Measurements from ENCODE around the gene CYP8B1.

The CYP8B1 gene, protein sequence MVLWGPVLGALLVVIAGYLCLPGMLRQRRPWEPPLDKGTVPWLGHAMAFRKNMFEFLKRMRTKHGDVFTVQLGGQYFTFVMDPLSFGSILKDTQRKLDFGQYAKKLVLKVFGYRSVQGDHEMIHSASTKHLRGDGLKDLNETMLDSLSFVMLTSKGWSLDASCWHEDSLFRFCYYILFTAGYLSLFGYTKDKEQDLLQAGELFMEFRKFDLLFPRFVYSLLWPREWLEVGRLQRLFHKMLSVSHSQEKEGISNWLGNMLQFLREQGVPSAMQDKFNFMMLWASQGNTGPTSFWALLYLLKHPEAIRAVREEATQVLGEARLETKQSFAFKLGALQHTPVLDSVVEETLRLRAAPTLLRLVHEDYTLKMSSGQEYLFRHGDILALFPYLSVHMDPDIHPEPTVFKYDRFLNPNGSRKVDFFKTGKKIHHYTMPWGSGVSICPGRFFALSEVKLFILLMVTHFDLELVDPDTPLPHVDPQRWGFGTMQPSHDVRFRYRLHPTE

GRCh38 chr3:42875325-42876151 is at the start of gene CYP8B1:
TSS of gene CYP8B1 (minus strand) at chr3:42875879. CDS start at chr3:42875816, 63 bp downstream.
- FAIRE-seq = no peak
- no peak for TF ChIP-seq CTCF (IDR thresholded peaks at IDR 0.05; ENCODE audit: insufficient read depth, missing control alignments)
- DNase-seq (ENCODE audit: insufficient read length, low spot score) = no peak

DNA sequence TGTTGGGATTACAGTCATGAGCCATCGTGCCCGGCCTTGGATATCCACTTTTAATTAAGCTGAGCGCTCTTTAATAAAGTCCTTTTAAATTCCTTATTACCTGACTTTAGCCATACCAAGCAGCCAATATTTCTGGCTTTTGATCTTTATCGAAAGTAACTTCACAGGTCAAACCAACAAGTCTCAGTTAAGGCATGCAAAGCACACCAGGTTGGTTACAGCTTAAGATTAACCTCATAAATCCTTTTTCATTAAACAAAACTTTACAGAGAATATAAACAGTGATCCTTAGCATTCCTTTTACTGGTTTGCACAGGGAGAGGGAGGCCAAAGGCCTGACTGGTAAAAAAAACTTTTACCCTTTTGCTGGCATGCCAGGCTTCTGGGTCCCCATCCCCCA is 47.9 kb upstream of the CYP8B1 start:
- no peak for TF ChIP-seq CTCF (IDR thresholded peaks at IDR 0.05; ENCODE audit: insufficient read depth, missing control alignments)
- no peak for DNase-seq (ENCODE audit: insufficient read length, low spot score)
- no peak for FAIRE-seq

DNA sequence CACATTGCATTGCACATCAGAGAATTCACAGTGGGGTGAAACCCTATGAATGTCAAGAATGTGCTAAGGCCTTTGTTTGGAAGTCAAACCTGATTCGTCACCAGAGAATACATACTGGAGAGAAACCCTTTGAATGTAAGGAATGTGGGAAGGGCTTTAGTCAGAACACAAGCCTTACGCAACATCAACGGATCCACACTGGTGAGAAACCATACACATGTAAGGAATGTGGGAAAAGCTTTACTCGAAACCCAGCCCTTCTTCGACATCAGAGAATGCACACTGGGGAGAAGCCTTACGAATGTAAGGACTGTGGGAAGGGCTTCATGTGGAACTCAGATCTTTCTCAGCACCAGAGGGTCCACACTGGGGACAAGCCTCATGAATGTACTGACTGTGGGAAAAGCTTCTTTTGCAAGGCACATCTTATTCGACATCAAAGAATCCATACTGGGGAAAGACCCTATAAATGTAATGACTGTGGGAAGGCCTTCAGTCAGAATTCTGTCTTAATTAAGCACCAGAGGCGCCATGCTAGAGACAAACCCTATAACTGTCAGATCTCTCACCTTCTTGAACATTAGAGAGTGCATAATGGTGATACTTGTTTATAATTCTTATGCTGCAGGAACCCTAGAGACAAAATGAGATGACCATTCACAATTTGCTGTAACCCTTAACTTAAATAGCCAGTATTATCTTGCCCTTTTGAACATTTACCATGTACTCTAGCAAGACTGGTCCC is 39.3 kb upstream of the CYP8B1 start:
- DNase-seq (ENCODE audit: insufficient read length, low spot score) (no peak), FAIRE-seq (no peak)
- TF ChIP-seq CTCF (IDR thresholded peaks at IDR 0.05; ENCODE audit: insufficient read depth, missing control alignments) = no peak

DNA sequence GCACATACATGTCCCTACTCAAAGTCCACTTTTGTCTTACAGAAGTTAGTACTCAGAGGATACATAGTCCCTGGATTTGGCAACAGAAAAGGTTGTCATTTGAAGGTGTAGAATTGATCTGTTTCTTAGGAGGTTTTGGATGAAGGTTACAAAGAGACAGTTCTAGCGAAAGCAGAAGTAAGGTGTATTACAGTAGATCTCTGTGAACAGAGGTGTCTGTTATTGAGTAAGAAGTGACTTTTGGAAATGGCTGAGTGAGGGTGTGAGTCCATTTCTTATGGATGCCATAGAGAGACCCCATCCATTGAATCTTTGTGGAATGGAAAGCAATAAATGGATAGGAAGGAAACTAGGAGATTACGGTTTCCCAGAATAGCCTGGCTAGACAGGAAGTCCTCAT is 35.9 kb upstream of the CYP8B1 start:
- no peak for TF ChIP-seq CTCF (IDR thresholded peaks at IDR 0.05; ENCODE audit: insufficient read depth, missing control alignments)
- FAIRE-seq (no peak), DNase-seq (ENCODE audit: insufficient read length, low spot score) (no peak)

DNA sequence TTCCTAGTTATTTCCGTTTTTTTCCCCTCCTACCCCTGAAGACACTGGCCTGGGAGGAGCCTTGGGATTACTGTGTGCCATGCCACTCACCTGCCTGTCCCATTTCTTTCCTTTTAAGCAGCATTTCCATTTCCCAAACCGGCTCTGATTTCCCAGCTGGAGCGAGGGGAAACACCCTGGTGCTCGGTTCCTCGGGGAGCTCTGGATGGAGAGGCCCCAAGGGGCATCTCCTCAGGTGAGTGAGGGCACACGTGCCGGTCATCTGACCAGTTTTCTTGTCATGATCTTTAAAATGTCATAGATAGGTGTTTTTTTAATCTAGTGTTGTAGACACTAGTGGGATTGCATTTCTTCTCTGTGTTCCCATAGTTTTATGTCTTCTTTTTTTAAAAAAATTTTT is 33.0 kb upstream of the CYP8B1 start:
- no peak for TF ChIP-seq CTCF (IDR thresholded peaks at IDR 0.05; ENCODE audit: insufficient read depth, missing control alignments)
- FAIRE-seq = no peak
- no peak for DNase-seq (ENCODE audit: insufficient read length, low spot score)

DNA sequence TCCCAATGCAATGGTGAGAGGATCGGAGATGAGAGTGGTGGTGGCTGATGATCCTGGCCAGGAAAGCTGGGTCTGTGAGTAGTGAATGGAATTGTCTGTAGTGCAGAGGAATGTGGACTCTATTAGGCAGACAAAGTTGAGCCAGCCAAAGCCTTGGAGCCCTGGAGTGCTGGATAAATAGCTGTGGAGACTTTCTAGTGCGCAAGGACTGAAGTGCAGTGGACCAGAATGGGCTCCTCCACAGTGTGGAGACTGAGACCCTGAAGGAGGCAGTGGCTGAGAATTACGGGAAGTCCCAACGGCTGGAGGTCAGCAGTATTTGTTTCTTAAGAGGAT is 31.1 kb upstream of the CYP8B1 start:
- no peak for TF ChIP-seq CTCF (IDR thresholded peaks at IDR 0.05; ENCODE audit: insufficient read depth, missing control alignments)
- FAIRE-seq = no peak
- no peak for DNase-seq (ENCODE audit: insufficient read length, low spot score)

All from D721Med (cell line).